ENCODE data around the gene OTUD3.

DNA sequence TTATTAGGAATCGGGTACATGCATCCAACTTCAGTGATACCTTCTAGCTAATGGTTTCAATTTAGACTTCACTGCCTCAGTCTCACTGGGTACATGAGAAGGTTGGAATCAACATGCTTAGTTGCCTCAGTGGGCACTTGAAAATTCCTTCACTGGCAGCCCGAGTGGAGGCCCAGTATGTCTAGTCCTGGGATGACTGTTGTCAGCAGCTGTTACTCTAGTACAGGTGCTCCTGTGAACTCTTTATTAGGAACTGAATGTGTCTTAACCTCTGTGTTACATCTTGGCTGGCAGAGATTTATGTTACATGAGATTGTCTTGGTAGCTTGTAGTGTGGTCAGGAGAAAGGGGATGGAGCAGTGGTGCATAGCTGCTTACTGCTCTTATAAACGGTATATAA is 27.8 kb downstream of the OTUD3 start:
- no peak for TF ChIP-seq POLR2A (IDR thresholded peaks at IDR 0.05; ENCODE audit: low read length)
- TF ChIP-seq GATA1 (IDR thresholded peaks at IDR 0.05; ENCODE audit: low read depth, low read length) = no peak
